Measurements from ENCODE around the gene CHD1. TPM values are rescaled to one million over a fixed set of nuclear protein-coding genes. Genes with fewer than 3 reads are reported as not detected.

The CHD1 gene
- total RNA-seq, 1 donor from 2014 or later, result 16.8 TPM

DNA sequence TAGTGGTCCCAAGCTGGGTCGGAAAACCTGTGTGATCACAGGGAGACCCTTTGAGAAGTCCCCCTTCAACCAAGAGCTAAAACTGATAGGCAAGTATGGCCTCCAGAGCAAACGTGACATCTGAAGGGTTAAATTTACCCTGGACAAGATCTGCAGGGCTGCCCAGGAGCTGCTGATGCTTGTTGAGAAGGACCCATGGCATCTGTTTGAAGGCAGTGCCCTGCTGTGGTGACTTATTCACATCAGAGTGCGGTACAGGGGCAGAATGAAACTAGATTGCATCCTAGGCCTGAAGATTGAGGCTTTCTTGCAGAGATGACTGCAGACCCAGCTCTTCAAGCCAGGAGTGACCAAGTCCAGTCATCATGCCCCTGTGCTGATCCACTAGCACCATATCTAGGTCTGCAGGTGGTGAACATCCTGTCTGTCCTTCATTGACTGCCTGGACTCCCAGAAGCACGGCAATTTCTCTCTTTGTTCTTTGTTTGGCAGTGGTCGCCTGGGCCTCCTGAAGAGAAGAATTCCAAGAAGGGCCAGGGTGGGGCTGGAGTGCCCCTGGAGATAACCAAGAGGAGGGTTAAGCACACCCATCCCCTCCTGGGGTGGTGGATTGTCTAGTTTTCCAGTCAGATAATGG lies 25.7 kb upstream of the CHD1 start:
- DNase-seq (ENCODE audit: low read depth), result no peak
- no peak overlapping the region for H3K4me3 ChIP-seq (ENCODE audit: low read depth, low read length)
- TF ChIP-seq, protein P1, sequence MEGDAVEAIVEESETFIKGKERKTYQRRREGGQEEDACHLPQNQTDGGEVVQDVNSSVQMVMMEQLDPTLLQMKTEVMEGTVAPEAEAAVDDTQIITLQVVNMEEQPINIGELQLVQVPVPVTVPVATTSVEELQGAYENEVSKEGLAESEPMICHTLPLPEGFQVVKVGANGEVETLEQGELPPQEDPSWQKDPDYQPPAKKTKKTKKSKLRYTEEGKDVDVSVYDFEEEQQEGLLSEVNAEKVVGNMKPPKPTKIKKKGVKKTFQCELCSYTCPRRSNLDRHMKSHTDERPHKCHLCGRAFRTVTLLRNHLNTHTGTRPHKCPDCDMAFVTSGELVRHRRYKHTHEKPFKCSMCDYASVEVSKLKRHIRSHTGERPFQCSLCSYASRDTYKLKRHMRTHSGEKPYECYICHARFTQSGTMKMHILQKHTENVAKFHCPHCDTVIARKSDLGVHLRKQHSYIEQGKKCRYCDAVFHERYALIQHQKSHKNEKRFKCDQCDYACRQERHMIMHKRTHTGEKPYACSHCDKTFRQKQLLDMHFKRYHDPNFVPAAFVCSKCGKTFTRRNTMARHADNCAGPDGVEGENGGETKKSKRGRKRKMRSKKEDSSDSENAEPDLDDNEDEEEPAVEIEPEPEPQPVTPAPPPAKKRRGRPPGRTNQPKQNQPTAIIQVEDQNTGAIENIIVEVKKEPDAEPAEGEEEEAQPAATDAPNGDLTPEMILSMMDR (conservative IDR thresholded peaks at IDR 0.05; ENCODE audit: low read depth, low read length), result no peak

DNA sequence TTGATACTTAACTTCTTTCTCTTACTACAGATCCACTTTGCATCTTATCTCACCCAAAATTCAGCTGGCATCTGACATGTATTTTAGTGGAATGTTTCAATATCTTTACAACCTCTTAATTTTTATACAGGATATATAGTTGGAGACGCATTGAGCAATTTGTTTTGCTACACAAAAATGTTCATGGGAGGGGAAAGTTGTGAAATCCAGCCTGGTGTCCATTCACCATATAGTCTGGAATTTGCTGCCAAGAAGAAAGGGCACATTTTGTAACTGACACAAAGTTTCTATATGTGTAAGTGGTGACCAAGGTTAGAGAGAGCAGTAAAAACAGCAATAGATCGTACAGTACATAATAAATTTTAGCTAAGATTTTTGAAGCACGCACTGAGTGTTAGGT lies 14.0 kb upstream of the CHD1 start:
- TF ChIP-seq, protein P1 (conservative IDR thresholded peaks at IDR 0.05; ENCODE audit: low read depth, low read length), result no peak
- no peak for DNase-seq (ENCODE audit: low read depth)
- no peak overlapping the region for H3K4me3 ChIP-seq (ENCODE audit: low read depth, low read length)

DNA sequence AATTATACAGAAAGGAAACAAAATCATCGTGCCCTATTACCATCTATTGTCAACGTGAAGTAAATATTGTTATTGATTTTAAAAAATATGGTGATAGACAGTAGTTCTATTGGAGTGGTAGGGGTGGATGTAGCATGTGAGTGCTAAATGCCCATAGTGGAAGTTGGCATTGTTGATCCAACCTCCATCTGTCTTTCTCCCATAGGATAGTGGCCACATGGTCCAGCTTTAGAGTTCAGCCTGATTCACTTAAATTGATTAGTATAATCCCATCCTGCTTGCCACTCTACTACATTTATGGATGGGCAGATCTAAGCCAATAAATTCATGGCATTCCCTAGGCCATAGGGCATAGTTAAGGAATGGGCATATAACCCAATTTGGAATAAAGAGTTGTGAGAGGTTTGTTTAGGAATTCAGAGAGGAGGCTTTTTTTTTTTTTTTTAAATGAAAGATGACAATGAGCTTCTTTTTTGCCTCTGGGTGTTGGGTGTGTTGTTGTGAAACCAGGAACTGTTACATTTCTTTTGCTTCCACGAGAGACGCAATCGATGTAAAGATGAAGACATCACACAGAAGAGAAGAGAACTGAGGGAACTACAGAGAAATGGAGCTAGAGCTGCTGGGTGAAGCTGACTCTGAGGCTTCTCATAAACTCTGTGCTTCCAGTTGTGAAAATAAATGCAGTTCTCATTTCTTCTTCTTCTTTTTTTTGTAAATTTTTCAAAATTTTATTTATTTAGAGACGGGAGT lies 12.5 kb upstream of the CHD1 start:
- no peak for DNase-seq (ENCODE audit: low read depth)
- no peak overlapping the region for H3K4me3 ChIP-seq (ENCODE audit: low read depth, low read length)
- TF ChIP-seq, protein P1 (conservative IDR thresholded peaks at IDR 0.05; ENCODE audit: low read depth, low read length), result no peak

DNA sequence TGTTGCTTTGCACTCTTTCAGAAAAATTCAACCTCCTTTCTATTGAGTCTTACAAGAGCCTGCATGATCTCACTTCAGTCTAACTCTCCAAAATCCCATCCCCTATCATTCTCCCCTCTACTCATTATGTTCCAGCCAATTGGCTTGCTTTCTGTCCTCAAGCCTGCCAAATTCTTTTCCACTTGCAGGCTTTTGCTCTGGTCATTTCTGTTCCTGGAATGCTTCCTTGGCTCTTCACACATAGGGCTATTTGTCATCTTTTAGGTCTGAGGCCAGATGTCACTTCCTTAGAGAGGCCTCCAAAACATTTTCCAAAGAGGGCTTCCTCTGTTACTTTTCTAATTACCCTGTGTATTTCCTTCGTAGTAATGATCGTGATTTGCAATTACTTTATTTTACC lies 11.8 kb upstream of the CHD1 start:
- TF ChIP-seq, protein P1 (conservative IDR thresholded peaks at IDR 0.05; ENCODE audit: low read depth, low read length), result no peak
- no peak for DNase-seq (ENCODE audit: low read depth)

DNA sequence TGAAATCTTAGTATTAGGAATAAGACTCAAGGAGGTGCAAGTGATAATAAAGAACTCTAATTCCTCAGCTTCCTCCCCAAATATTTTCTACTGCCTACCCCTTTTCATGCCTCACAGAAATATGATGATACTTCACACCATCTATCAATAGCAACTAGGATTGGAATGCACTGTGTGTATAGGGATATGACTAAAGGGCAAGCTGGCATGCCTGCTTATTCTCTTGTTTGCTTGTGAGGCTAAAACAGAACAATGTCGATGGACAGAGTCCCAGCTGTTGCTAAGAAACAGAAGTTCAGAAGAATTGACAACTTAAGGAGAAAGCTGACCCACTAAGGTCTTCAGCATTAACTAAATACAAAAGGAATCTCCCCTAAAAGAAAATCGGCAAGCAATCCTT lies 9.7 kb upstream of the CHD1 start:
- DNase-seq (ENCODE audit: low read depth), result no peak

More for the DNA sequence above, 11.8 kb upstream of the CHD1 start:
- no peak overlapping the region for H3K4me3 ChIP-seq (ENCODE audit: low read depth, low read length)

DNA sequence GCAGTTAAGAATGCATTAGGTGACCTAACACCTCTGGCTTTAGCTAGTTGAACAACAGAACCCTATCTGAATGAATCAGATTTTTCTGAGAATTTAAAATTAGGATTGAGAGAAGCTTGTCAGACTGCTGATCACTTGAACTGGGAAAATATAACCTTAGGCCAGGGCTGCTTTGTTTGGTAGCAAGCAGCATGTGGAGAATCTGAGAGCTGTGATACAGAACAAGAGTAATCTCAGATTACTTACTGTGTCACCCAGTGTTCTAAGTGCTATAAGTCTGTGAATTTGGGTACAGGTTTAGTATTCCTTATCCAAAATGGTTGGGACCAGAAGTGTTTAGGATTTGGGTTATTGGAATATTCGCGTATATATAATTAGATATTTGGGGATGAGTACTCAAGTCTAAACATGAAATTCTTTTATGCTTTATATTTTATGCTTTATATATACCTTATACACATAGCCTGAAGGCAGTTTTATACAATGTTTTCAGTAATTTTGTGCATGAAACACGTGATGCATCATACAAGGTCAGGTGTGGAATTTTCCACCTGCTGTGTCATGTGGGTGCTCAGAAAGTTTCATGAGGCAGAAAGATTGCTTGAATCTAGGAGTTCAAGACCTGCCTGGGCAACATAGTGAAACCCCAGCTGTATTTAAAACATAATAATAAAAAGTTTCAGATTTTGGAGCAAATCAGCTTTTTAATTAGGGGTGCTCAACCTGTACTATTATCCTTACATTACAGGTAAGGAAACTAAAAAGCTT lies 8.3 kb upstream of the CHD1 start:
- no peak overlapping the region for H3K4me3 ChIP-seq (ENCODE audit: low read depth, low read length)
- TF ChIP-seq, protein P1 (conservative IDR thresholded peaks at IDR 0.05; ENCODE audit: low read depth, low read length), result no peak
- no peak for DNase-seq (ENCODE audit: low read depth)

More for the DNA sequence above, 9.7 kb upstream of the CHD1 start:
- TF ChIP-seq, protein P1 (conservative IDR thresholded peaks at IDR 0.05; ENCODE audit: low read depth, low read length), result no peak
- H3K4me3 ChIP-seq (ENCODE audit: low read depth, low read length), result no peak overlapping the region
